Uterus (tissue), 4 donors: ENCODE measurements around the gene YTHDC2. TPM values are rescaled to one million over a fixed set of nuclear protein-coding genes. Genes with fewer than 3 reads are reported as not detected.

Experiments used
- DNase-seq, 2 donors: peaks; one replicate each; pipeline ENCODE4 v3.0.0-alpha.2; 2019 to 2020
- H3K27ac ChIP-seq, 2 donors: fragments of 200-600 bp; sonication (generic); 1 replicate in 1 of 2; 2 replicates in 1 of 2; pipeline ENCODE4 v1.5.1; 2016 to 2018
- H3K27me3 ChIP-seq, 2 donors: fragments of 200-600 bp; sonication (generic); one replicate each; pipeline ENCODE4 v1.5.1; 2018 to 2019; ENCODE audit warnings: control low read depth in 1 of 2
- H3K36me3 ChIP-seq, 2 donors: fragments of 200-600 bp; sonication (generic); one replicate each; pipeline ENCODE4 v1.5.1; 2019; ENCODE audit warnings: control low read depth in 1 of 2
- H3K4me1 ChIP-seq, 2 donors: fragments of 200-600 bp; sonication (generic); one replicate each; pipeline ENCODE4 v1.5.1; 2018 to 2019; ENCODE audit warnings: control low read depth in 1 of 2
- H3K4me3 ChIP-seq, 2 donors: fragments of 200-600 bp; sonication (generic); 1 replicate in 1 of 2; 2 replicates in 1 of 2; pipeline ENCODE4 v1.5.1; 2018 to 2019; ENCODE audit warnings: mild to moderate bottlenecking in 1 of 2
- H3K9me3 ChIP-seq, 2 donors: fragments of 200-600 bp; sonication (generic); one replicate each; pipeline ENCODE4 v1.5.1; 2019; ENCODE audit warnings: control low read depth in 1 of 2
- CTCF ChIP-seq, 4 experiments: fragments of 200-600 bp in 2 of 4; fragments of 450-650 bp in 2 of 4; sonication (generic) in 2 of 4; IDR thresholded peaks; one replicate each; pipeline ENCODE4 v1.5.1; 2016 to 2019; ENCODE audit warnings: antibody characterized with exemption in 4 of 4, mild to moderate bottlenecking in 2 of 4, moderate library complexity in 1 of 4
- POLR2A ChIP-seq, 2 donors: fragments of 450-650 bp; IDR thresholded peaks; one replicate each; pipeline ENCODE4 v1.6.1; 2016; ENCODE audit warnings: antibody characterized with exemption in 2 of 2, mild to moderate bottlenecking in 1 of 2, moderate library complexity in 1 of 2
- intact Hi-C: fragments of 100-400 bp; cut with DNase I; formaldehyde crosslinking; loops from one replicate; pipeline ENCODE4 v1.15.1; 2023; ENCODE audit warnings: low total_unique reads
- total RNA-seq, 4 donors: library from RNA; depleted of rRNA in 3 of 4; stranded (reverse); fragments of >200 nt in 3 of 4; gene quantifications; one replicate each; pipeline versions ENCODE4 v1.1.0 to v1.2.4, GENCODE V29; 2014 to 2023
- donor health status: DM: yes; HTN: yes; CAD: no.

The YTHDC2 gene
- total RNA-seq, 4 donors from 2014 or later: 22.3 to 66.1 (median 31.8) TPM

GRCh38 chr5:113507601-113508000, 5.9 kb upstream of the YTHDC2 start:
- Histone ChIP-seq H3K4me3 (no peak overlapping the region), H3K9me3 (no peaks in the 10 kb centered on the region), H3K27me3 (no peaks in the 10 kb centered on the region), H3K4me1 (no peaks in the 10 kb centered on the region), H3K36me3 (no peaks in the 10 kb centered on the region), H3K27ac (no peak overlapping the region)
- intact Hi-C loops: no loop called here
- no peak for TF ChIP-seq POLR2A (IDR thresholded peaks at IDR 0.05)
- no peak for TF ChIP-seq CTCF (IDR thresholded peaks at IDR 0.05)
- no peak for DNase-seq

GRCh38 chr5:113508756-113509155, 4.7 kb upstream of the YTHDC2 start:
- H3K9me3 ChIP-seq: no peaks in the 10 kb centered on the region
- intact Hi-C loops: no loop called here
- DNase-seq: no peak
- TF ChIP-seq POLR2A (IDR thresholded peaks at IDR 0.05): no peak
- no peak for TF ChIP-seq CTCF (IDR thresholded peaks at IDR 0.05)
- no peak overlapping the region for H3K4me3 ChIP-seq
- no peaks in the 10 kb centered on the region for H3K36me3 ChIP-seq
- H3K27me3 ChIP-seq: no peaks in the 10 kb centered on the region
- no peaks in the 10 kb centered on the region for H3K4me1 ChIP-seq
- H3K27ac ChIP-seq: no peak overlapping the region

- no peak overlapping the region for H3K4me3 ChIP-seq
- H3K4me1 ChIP-seq: no peaks in the 10 kb centered on the region
- H3K9me3 ChIP-seq: no peaks in the 10 kb centered on the region
- DNase-seq: no peak
- no peak overlapping the region for H3K27ac ChIP-seq
- intact Hi-C loops: no loop called here
- H3K27me3 ChIP-seq: no peaks in the 10 kb centered on the region
- no peaks in the 10 kb centered on the region for H3K36me3 ChIP-seq
- TF ChIP-seq POLR2A (IDR thresholded peaks at IDR 0.05): no peak
- TF ChIP-seq CTCF (IDR thresholded peaks at IDR 0.05): peak; percentile 9 to 30 (median 18)
Observed at GRCh38 chr5:113510836-113511451, 2.5 kb upstream of the YTHDC2 start.

- no peak overlapping the region for H3K27ac ChIP-seq
- DNase-seq: no peak
- H3K4me3 ChIP-seq: no peak overlapping the region
- no peaks in the 10 kb centered on the region for H3K9me3 ChIP-seq
- no peaks in the 10 kb centered on the region for H3K27me3 ChIP-seq
- H3K36me3 ChIP-seq: no peaks in the 10 kb centered on the region
- intact Hi-C loops: no loop called here
- no peak for TF ChIP-seq POLR2A (IDR thresholded peaks at IDR 0.05)
- no peak for TF ChIP-seq CTCF (IDR thresholded peaks at IDR 0.05)
- H3K4me1 ChIP-seq: no peaks in the 10 kb centered on the region
Observed at GRCh38 chr5:113512341-113512740, 1.2 kb upstream of the YTHDC2 start.

GRCh38 chr5:113514289-113514635, 768 bp downstream of the YTHDC2 start:
- no peak for DNase-seq
- Histone ChIP-seq H3K9me3 (no peaks in the 10 kb centered on the region), H3K4me3 (peak overlapping the region; percentile 60 to 93), H3K36me3 (no peaks in the 10 kb centered on the region), H3K27ac (peak overlapping the region; percentile 89 to 97), H3K27me3 (no peaks in the 10 kb centered on the region), H3K4me1 (no peaks in the 10 kb centered on the region)
- TF ChIP-seq CTCF (IDR thresholded peaks at IDR 0.05) (no peak), POLR2A (IDR thresholded peaks at IDR 0.05) (no peak)
- intact Hi-C loops: no loop called here
